GM12892 (cell line): ENCODE data around the gene CYP2C19.

ENCODE experiments used
- POLR2A ChIP-seq: IDR thresholded peaks from 2 replicates; pipeline ENCODE4 v1.6.1; 2011; ENCODE audit warnings: low read depth, low read length, control low read depth
- POLR2AphosphoS5 ChIP-seq: IDR thresholded peaks from 2 replicates; pipeline ENCODE4 v1.6.1; 2011; ENCODE audit warnings: low read depth, low read length, control low read depth
- TAF1 ChIP-seq: IDR thresholded peaks from 2 replicates; pipeline ENCODE4 v1.6.1; 2011; ENCODE audit warnings: low read depth, mild to moderate bottlenecking, control low read depth, low read length, borderline replicate concordance

DNA sequence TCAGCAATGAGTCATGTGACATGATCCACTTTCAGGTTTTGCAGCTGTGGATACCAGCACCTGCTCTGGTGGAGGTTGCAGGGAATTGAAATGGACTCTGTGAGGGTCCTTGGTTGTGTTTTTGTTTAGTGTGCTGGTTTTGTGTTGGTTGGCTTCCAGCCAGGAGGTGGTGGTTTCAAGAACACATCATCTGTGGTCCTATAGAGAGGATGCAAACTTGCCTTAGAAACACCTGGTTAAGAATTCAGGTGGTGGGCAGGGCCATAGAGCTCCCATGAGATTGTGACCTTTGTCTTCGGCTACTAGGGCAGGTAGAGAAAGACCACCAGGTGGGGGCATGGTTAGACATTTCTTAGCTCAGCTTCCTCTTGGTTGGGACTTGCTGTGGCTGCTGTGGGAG is 116.7 kb downstream of the CYP2C19 start:
- TF ChIP-seq POLR2A (no peak), POLR2AphosphoS5 (no peak), TAF1 (no peak)
